Fibroblast of the conjunctiva (primary cell): ENCODE data around the gene HDGF.

Experiments used
- DNase-seq: peaks from one replicate; pipeline ENCODE4 v3.0.0-alpha.2; 2010; ENCODE audit warnings: low read depth

HDGF gene

DNA sequence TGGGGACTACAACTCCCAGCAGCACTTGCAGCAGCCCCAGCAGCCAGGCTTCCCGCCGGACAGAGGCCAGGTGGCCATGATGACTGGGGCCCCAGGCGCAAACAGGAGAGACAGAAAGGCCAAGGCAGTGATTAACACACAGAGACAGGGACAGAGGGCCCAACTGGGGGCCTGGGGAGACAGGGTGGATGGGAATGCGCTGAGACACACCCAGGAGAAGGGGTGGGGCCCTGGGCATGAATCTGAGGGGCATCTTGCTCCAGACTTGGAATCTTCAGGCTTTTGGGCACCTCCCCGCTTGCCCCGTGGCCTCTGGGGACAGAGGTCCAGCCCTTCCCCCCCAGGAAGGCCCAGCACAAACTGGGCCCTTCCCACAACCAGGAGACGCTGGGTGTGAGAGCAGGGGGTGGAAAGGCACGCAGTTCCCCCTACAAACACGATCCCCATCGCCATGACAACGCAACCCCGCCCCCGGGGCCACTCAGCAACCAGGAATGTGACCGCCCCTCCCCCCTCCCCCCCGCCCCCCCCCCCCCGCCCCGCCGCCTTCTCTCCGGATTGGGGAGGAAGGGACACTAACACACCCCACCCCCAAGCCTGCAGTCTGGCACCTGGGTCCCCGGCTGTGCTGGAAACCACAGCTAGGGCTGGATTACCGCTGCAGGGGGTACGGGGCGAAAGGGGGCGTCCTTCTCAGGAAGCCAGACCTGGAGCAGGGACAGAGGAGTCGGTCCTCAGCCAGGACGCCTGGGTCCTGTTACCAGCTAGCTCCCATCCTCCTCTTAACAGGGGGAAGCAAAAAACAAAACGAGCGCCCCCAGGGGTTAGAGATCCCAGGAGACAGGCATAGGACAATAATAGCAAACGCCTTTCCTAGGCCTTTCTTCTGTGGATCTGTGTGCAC lies 4.5 kb downstream of the HDGF start:
- peak; percentile 96 for DNase-seq

DNA sequence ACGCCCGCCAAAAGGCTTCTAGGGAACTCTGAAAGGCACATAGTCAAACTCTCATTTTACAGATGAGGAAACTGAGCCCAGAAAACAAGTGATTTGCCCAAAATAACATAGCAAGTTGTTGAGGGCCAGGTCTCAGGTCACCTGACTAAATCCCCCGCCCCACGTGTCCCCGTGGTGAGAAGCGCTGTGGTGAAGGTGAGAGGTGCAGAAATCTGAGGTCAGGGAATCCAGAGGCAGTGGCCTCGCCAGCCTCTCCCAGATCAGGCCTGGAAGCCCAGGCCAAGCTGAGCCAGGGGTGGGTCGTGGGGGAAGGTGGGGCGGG lies 5.1 kb downstream of the HDGF start:
- DNase-seq = no peak

DNA sequence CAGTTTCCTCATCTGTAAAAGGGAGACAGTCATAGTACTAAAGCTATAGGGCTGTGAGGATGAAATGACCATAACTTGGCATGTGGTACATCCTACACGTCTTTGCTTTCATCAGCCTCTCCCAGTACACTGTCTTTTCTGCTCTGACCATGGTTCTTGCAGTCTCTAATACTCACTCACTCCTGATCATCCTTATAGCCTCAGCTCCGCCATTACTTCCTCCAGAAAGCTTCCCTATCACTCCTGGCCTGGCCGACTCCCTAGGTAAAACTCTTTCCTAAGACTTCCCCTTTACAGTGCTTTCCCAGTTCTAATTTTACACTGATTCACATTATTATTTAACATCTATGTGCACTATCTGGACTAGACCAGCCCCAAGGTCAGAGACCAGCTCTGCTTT lies 5.6 kb downstream of the HDGF start:
- no peak for DNase-seq

DNA sequence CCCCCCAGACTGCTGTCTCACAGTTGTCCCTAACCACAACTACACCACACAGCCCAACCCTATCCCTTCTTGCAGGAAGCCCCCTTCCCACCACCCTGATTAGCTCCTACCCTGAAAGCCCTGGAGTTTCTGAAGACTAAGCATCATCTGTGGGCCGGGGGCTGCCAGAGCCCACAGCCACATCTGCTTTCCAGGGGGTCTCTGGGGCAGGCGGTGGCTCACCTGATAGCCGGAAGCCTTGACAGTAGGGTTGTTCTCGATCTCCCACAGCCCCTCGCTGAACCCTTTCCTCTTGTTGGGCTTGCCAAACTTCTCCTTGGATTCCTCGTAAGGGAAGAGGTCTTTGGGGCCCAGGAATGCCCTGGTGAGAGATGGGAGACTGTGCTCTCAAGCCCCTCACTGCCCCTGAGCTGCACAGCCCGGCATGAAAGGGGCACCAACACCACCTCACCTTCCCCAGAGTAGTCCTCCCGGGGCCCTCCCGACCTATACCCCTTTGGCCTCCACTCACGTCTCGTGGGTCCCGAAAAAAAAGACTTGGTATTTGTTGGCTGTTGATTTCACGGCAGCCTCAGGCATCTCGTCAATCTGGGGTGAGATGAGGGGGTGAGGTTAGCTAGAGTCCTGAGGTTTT lies 6.6 kb downstream of the HDGF start:
- no peak for DNase-seq

DNA sequence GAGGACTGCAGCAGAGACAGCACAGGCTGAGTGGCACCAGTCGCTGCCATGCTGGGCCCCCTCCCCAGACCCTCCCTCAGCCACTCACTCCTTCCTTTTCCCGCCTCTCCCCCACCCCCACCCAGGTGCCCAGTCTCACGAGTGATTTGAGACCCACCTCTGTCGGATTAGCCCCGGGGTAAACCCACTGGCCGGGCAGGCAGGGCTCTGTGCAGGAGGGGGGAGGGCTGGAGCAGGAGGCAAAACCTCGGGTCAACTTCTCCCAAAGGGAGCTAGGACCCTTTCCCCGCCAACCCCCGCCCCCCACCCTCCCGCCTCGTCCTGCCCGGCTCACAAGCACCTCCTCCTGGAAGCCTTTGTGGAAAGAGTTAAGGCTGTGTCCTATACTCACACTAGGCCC lies 7.1 kb downstream of the HDGF start:
- no peak for DNase-seq

DNA sequence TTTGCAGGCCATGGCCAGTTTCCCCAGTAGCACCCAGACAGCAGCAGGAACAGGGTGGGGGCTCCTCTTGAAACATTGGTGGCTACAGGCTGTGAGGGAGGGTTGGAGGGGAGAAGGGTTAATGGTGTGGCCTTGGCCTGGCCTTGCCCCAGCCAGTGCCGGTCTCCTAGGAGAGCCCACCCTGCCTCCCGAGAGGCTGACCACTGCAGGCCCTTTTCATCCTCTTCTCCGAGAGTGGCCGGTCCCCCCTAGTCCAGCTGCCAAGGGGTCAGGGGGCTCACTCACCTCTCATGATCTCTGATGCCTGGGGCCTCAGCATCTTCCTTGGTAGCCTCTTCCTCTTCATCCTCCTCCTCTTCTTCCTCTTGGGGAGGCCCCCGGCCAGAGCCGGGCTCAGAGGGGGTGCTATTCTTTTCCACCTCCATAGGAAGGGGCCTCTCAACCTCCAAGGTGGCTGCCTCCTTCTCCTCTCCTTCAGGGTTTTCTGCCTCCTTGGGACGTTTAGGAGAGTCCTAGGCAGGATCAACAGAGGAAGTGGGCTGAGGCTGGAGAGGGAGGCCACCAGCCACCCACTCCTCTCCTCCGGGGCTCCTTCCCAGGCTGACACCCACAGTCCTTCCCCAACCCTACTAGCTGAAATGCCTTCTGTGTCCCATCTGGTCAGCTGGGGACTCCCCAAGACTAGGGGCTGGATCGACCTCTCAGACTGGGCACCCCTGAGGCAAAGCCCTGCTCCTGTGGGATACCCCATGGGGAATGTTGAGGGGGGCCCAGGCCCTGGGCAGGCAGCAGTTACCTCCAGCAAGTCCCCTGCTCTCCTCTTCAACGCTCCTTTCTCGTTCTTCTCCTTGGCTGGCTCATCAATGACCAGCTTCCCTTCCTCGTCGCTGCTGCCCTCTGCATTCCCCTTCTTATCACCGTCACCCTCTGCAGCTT lies 7.8 kb downstream of the HDGF start:
- no peak for DNase-seq

DNA sequence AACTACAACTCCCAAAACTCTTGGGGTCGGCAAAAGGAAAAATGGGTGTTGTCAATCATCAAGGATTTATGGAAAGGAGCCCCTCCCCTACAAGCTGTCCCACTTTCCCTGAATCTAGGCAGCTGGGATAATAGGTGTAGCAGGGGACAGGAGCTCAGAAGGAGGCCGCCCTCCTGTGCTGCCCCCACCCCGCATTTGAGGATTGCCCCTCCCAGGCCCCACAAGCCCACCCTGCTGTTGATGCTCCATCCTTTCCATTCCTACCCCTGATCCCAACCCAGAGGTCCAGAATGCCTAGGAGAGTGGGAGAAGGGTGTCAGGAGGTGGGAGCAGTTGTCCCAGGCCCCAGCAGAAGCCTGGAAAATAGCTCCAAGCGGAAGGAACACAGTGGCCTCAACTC lies 8.7 kb downstream of the HDGF start:
- no peak for DNase-seq

DNA sequence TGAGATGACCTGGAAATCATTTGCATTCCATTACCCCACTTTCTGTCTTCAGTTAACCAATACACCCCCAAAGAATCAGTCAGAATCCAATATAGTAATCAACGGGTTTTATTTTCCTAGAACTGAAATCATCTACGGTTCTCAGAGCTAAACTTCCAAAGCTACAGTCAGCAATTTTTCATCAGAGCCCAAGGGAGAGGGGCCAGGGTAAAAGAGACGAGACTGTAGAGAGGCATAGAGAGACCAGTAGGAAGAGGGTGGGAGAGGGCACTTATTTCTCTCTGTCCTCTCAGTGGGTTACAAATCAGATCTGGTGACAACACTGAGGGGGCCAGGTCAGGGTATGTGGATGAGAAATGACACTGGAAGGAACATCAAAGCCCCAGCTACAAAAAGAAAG lies 9.5 kb downstream of the HDGF start:
- no peak for DNase-seq

DNA sequence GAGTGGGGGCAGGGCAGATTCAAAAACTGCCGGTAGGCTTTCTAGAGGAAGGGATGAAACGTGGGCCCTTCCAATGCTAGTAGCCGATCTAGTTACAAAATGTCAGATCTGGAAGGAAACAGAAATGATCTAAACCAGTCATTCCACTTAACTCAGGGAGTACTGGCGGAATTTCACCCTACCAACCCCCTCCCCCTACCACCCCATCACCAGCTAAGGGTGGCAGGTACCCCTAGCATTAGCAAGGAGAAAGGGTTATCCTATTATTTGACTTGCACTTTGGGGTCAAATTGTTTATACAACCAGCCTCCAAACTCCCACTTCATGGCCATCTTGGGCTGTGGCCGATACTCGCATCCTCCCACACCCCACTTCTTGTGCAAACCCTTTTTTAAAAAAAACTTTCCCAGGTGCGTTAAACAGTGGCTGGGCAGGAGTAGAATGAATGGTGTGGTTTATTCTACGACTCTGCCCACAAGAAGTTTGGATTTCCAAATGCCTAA lies 9.9 kb downstream of the HDGF start:
- no peak for DNase-seq

DNA sequence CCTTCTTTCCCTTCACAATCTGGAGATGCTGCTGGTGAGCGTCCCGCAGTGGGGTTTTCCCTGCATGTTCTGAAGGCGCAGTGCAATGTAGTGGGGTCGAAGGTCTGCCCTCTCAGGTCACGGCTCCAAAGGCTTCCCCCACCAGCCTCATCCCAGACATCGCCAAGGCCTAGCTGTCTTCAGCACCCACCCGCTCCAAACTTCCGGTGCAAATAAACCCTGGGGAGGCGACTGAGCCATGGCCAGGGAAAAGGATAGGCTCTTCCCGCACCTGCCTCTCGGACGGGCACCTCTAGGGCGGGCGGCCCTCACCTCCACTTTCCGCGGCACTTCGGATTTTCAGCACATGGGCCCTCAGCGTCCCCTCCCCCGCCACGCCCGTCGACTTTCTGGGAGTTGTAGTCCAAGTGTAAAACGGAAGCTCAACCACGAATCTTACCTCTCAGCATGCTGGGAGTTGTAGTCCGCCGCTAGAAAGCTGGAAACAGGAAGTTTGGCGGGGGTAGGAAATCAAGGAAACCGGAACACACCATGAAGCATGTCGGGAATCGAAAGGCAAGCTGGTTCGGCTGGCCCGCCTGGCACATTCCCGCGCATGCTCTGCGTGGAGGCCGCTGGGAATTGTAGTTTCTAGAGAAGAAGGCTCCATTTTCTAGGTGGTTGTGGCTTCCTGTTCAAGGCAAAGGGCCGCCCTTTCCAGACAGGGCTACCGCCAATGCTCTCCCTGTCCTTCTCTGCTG lies 10.6 kb downstream of the HDGF start, which contains the start of gene MRPL24:
TSS of gene MRPL24 (minus strand) at position 348 of the 740 bp plus-strand sequence. CDS start 2,384 bp downstream, outside the sequence.
- peak; percentile 99 for DNase-seq

DNA sequence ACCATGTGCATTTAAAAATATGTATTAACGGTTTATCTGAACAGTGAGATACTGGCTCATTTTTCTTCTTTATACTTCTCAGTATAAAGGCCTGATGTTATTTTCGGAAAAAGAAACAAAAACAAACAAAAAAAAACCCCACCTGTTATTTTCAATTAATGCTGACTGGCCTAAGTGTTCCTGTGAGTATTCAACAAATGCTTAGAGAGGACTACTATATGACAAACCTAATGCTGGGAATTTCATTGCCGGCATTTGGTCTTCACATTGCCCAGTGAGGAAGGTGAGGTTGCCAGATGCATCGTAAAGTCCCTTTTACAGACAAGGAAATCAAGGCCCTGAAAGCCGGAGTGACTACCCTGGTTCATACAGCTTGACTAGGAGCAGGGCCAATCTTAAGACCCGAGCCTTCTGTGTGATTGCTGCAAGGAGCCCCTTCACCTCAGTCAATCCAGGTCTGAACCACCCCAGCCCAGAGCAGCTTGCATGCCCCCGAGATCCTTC lies 11.2 kb downstream of the HDGF start:
- DNase-seq = no peak

DNA sequence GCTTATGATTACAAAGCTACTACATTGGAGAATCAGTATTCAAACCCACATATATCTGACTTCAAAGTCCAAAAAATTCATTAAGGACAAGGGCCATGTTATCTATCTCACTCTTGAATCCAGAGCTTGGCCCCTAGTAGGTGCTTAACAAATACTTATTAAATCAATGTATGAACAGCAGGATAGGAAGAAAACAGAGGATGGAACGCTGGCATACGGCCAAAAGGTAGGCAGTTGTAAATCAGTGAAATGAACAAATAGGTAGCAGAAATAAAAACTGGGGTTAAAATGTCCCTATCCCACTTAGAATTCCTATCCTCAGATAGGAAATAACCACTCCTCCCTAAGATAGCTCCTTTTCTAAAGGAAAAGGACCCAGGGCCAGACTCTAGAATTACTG lies 12.6 kb downstream of the HDGF start:
- DNase-seq = no peak

DNA sequence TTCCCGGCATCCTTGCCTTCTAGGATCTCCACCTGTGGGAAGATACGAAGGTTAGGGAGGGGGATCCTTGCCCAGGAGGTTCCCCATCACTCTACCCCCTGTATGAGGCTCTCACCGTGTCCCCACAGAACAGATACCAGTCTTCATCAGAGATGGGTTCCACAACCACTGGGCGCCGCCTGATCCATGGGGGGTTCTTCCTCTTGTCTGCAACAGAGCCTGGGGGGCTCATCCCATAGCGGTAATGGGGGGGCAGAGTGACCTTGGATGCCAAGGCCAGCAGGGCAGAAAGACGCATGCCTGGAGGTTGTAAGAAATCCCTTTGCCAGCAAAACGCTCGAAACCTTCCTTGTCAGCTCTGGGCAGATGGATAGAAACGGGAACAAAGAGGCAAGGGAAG lies 13.1 kb downstream of the HDGF start:
- no peak for DNase-seq

DNA sequence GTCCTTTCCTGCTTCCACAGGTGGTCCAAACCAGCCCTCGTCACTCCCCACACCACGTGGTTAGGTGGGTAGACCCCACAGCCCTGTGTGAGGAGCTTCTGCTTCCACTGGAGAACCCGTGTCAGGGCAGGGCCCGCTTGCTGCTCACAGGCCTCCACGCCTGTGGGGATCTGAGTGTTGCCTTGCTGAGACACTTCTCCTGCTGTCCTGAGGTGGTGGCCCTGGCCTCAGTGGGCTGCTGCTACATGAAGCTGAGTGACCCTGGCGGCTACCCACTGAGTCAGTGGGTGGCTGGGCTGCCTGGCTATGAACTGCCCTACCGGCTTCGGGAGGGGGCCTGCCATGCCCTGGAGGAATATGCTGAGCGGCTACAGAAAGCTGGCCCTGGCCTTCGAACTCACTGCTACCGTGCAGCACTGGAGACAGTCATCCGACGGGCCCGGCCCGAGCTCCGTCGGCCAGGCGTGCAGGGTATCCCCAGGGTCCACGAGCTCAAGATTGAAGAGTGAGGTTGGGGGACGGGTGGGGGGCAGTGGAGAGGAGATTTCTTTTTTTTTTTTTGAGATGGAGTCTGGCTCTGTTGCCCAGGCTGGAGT lies 17.4 kb downstream of the HDGF start:
- DNase-seq = no peak

DNA sequence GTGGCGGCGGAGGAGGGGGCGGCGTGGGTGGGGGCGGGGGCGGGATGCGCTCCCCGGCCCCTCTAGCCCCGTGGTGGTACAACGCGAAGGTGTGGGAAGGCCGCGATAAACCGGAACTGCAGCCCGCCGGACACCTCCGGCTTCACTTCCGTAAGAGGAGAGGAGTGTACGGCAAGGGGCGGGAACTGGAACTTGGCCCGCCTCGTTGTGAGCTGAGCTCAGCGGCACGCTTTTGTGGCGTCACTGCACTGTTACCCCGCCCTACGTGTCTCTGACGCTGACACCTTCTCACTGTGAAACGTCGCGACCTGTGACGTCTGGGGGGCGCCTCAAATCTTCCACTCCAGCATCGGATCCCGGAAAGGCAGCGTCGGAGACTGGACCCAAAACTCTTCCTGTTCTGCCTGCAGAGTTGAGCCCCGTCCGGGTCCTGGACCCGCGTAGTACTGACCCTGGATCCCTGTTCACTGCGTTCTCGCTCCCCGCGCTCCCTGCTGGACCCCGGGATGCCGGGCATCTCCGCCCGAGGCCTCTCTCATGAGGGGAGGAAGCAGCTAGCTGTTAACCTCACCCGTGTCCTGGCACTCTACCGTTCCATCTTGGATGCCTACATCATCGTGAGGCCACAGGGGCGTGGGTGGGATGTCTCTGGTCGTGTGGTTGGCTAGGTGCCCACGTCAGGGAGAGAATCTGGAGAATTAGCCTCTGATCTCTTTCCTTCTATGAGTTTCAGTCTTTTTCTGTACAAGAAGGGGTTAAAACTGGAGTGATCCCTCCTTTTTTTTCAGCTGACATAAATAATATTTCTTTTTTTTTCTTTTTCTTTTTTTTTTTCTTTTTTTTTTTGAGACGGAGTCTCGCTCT lies 22.6 kb downstream of the HDGF start, which contains the start of gene ISG20L2:
TSS of gene ISG20L2 (minus strand) at position 168 of the 864 bp plus-strand sequence. CDS start 1,114 bp downstream, outside the sequence.
- peak; percentile 97 for DNase-seq

DNA sequence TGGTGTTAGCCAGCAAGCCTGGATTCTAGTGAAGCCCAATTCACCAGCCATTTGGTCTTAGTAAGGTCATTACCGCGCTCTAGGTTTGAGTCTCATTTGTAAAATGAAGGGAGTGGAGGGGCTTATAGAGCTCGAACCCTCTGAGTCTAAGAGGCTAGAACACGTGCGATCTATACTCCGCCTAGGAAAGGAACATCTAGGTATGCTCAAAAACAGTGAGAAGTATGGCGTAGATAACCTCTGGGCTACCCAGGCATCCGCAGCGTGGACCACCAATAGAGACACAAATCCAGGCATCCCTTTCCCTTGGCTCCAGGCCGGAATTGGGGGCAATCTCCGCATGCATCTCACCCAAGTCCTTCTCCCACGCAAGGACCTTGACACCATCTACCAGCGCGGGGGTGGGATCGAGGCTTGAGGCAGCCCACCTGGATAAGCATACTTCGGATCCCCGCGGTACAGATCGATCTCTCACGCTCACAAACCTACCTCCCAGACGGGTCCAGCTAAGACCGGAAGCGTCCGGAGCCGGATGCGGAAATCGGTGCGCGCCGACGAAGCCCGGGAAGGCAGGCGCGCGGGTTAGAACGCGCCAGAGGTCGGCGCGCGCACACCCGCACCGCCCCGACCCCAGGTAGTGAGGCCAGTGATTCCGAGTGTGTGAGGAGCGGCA lies 23.4 kb downstream of the HDGF start, which contains the start of gene METTL25B:
TSS of gene METTL25B (plus strand) at position 544 of the 673 bp plus-strand sequence. CDS start 636 bp downstream, outside the sequence.
- no peak for DNase-seq

DNA sequence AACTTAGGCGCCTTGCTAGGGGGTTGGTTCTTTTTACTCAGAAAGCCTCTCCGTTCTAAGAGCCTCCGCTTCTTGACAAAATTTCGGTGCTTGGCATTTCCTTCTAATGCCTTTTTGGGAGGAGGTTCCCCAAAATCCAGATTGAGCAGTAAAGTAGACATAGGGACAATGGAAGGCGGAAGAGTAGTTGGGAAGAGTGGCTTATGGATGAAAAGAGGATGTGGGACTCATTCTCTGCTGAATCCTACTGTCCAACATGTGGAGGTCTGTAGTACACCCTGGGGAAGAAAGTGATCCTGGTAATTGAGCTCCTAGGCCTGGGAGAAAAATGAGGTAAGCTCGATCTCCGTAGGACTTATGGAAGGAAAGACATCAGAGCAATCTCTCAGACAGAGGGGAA lies 24.0 kb downstream of the HDGF start:
- no peak for DNase-seq

DNA sequence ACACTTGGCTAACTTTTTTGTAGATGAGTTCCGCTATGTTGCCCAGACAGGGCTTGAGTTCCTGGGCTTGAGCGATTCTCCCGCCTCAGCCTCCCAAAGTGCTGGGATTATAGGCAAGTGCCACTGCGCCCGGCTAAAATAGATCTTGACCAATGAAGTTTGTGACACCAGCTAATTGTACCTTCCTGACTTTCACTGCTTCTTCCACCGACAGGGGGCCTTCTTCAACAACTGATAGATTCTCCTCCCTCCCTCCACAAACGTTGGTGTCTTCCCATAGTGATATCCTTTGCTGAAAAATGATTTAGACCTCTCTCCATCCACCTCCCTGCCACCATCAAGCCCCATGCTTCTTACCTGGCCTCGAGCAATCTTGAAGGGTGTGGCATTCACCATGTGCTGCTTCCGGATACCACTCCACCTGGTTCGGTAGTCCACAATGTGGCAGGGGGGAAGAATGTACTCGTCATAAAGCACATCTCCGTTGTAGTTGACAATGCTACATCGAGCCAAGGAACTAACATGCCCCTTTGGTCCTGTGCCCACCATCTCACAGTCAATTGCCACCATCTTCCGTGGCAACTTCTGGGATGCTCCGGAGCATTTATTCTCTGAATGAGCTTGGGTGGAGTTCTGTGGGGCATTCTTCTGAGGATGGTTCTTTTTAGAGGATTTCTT lies 24.8 kb downstream of the HDGF start:
- no peak for DNase-seq
